Stimulated activated CD8-positive, alpha-beta memory T cell treated with anti-CD3 and anti-CD28 coated beads, Interleukin-12 subunit alpha, Interleukin-12 subunit beta, amount 100 ng/mL, for 4 hours (primary cell): ENCODE results near the gene CST7.
A peak's percentile ranks its signal among the peaks of the same experiment; 100 is the strongest.
"Not testable (repeated sequence)": the region's sequence is repeated elsewhere in the genome, so short reads cannot be mapped to it uniquely, and the experiment has no call there.

ENCODE experiments used
- DNase-seq: peaks from one replicate; pipeline ENCODE4 v3.0.0-alpha.2; 2020; ENCODE audit warnings: low read depth

The CST7 gene

DNA sequence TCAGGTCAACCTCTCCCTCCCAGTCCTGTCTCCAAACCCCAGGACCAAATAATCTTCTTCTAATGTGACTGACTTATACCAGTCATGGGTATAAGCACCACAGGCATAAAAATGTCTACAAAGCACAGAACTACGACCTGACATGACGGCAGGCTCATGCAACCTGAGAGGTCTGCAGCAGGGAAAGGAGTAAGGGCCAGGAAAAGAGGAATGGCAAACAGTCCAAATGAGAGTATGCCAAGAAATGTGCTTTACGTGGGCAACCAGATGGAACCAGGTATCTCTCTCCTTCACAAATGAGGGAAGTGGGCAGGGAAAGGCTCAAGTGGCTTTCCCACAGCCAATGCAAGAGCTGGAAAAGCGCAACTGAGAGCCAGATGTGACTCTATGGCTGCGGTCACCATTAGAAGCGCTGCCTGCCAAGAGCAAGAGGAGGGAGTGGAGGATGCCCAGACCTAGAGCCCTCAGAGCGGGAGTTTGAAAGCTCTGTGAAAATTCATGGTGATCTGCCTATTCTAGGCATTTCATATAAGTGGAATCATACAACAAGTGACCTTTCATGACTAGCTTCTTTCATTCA, 37.5 kb downstream of the CST7 start:
- DNase-seq, result no peak

DNA sequence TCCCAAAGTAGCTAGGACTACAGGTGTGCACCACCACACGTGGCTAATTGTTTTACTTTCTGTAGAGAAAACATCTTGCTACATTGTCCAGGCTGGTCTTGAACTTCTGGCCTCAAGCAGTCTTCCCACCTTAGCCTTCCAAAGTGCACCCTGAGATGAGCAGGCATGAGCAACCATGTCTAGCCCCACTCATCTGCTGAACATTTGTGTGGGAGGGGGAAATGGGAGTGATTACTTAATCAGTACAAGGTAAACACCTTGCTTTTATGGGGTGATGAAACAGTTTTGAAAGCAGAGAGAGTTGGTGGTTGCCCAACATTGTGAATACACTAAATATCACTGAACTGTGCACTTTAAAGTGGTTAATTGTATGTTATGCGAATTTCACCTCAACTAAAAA, 38.2 kb downstream of the CST7 start:
- DNase-seq, result no peak

DNA sequence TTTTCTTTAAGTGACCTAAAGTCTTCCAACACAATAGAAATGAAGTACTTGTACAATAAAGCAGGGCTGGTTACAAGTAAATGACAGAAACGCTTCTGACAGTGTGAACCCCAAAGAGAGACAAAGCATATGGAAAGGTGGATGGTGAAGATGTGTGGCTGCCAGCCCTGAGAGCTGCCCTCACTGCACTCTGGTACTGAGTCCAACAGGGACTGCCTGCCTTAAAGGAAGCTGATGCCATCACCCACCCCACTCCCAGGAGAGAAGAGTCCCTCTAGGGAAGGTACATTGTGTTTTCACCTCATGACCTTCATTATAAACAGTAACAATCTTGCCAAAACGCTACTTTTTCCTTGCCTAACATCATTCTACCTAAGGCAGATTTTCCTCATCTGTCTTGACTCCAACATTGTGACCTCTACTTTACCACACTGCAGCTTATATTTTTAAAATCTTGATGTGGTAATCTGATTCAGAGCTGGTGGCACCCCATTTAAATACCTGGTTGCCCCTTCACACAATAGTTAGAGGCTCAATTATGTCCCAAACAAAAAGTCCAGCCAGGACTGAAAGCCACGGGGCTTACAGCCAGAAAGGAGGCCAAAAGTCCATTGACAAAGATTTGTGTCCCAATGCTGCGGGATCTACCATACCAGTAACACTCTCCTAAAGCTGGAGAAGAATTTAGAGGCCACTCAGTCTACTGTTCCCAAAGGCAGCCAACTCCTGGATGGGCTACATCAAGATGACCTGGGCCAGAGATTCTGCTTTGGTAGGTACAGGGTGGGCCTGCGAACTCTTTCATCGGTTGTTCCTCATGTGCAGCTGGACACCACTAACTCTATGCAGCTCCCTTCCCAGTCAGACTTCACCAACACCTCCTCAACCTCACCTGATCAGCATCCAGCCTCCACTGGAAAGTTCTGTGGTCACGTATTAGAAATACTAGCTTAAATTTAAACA, 39.1 kb downstream of the CST7 start:
- DNase-seq, result no peak

DNA sequence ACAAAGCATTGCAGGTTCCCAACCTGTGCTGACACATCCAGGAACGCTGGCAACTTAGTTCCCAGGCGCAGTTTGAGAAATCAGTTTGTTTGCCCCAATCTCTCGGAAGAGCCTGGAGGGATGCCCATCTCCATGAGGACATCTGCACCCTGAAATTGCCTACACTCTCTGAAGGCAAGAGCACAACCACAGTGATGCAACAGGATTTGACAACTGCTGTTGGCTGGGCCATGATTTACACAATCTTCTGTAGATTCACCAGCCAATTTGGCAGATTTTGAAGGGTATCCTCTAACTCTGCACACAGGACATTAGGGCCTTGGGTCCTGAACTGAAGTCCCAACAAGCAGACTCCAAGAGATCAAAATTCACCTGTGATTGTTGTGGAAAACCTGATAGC, 40.1 kb downstream of the CST7 start:
- no peak for DNase-seq

DNA sequence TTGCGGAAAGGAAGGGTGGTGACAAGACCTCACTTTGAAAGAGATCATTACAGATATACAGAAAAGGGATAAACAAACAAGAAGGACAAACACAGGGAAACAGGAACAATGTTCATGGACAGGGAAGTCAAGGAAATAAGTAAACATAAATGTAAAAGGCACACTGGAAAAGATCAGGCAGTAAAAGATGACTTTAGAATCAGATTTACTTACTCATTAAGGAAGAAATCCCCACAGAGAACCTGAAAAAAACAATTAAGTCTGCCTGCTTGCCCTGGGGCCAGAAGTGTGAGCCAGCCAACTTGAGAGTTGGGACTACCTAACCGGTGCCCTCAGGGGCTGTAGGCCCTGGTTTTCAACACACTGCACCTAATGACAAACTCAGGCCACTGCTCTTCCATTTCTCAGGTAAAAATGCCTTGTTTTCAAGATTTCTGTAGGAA, 41.8 kb downstream of the CST7 start:
- DNase-seq, result no peak

DNA sequence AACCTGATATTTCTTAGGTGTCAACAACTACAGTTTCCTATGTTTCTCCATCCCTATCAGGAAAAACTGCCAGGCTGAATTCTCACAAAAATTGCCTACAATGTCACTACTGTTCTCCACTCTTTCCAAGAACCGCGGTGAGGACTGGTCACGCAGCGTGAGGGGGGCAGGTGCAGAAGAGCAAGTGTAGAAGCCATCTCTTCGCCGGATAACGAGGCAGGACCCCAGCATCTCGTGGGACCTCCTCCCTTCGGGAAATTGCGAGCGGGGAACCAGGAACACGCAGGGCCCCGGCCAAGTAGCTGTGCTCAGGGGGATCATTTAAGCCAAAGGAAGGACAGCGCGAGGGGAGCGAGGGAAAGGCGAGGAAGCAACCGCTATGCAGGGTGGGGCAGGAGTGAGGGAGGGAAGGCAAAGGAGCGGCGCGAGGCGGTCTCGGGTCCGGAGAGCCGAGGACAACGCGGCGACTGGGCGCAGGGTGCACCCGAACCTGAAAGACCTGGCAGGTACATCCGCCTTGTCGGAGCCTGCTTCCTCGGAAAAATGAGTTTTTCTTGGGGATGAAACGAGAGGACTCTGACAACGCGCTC, 42.9 kb downstream of the CST7 start:
- DNase-seq, result no peak

DNA sequence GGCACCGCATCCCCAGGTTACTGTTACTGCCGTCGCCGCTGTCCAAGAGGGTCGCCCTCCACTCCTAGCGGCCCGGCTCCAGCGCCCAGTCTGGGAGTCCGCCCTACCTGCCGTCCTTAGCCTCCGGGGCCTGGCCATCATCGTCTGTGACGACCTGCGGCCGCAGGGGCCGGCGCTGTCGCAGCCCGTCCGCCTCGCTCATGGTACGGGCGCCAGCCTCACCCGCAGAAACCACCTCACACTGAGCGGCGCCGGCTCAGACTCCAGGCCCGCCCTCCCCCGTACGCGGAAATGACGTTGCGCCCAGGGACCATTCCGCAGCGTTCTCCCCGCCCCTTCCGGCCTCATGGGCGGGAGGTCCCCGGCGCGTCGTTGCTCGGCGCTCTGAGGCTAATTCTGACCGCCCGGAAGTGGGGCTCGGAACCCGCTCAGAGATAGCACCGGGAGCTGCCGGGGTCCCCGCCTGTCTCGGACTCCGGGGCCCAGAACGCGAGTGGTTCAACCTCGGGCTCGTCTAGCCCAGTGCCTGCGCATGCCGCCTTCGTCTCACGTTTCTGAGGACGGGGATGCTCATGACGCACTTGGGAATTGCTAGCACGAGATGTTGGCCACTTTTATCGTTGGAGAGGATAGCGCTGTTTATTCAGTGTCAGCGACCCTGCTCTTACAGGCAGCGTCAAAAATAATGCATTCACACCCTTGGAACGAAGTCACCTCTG, 43.6 kb downstream of the CST7 start, which contains the start of gene APMAP:
Gene APMAP (minus strand): TSS at position 265 of the 719 bp plus-strand sequence. CDS start 63 bp downstream, at position 202.
- peak; percentile 95 for DNase-seq

DNA sequence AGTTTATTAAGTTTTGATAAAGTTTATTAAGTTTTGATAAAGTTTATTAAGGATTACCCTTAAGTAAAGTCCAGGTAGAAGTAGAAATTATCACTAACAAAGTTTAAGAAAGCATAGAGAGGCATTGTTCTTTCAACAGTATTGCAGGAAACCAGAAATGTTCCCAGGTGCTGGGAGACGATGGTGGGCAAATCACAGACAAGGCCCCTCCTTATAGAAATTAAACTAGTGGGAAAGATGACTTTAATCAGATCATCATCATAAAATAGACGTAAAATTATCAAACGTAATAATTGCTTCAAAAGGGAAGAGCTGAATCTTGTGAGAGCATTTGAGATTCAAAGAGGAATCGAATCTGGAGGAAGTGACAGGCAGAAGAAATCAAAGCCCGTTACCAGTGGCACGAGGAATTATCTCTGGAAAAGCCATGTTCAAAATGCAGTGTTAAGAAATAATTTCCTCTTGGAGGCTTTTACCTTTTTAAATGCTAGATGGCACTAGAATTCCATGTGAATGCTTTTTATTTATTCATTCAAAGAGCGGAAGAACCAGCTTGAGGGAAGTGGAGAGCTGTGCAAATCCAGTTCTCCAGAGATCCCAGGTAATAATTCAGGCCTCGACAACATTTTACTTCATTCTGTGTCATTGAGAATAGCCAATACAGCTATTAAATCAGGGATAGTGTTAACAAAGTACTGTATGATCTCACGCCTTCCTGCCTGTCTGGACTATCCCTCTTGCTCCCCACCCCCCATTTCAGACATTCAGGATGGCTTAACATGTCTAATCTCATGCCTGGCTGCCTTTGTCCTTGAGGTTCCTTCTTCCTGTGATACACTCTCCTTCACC, 44.5 kb downstream of the CST7 start:
- DNase-seq, result no peak

DNA sequence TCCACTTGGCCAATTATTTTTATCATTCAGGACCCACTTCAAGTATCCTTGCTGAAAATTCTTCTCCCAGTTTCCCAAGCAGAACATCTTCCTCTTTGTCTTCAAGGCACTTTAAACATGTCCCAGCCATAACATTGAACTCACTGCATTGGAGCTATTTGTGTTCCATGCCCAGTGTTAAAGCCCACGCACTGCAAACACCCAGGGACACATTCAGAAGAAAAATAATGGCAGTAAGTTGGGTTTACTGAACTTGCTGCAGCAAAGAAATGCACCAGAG, 45.1 kb downstream of the CST7 start:
- no peak for DNase-seq

DNA sequence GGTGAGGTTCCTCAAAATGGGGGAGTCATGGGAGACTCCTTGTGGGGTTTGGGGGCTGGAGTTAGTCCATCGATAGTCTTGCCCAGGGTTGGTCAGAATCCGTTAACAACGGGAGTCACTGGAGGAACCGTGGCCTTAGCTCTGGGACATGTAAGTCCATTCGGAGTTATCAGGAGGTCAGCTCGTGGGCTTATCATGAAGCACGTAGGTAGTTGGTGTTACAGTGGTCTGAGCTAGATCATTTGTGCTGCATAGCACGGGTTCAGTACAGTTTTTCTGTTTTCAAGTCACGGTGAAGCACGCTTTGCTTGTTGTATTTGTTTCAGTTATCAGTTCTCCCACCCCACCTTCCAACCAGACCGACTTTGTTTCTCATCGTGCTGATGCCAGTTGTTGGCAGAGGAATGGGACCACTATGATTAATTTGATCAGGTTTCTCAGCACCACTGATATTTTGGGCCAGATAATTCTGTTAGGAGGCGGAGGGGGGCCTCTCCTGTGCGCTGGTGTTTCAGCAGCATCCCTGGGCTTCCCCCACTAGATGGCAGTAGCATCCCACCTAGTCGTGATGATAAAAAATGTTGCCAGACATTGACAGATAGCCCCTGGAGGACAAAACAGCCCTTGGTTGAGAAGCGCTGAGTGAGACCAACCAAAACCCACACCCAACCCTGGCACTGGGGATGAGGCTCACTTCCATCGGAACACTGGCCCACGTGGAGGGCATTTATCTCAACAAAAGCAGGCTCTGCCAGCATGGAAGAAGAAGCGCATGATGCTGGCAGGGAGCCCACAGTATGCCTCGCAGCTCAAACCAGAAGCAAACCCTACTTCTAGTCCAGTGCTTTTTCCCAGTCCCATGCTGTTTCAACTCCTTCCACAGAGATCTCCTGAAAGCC, 45.6 kb downstream of the CST7 start:
- DNase-seq, result peak; percentile 62

DNA sequence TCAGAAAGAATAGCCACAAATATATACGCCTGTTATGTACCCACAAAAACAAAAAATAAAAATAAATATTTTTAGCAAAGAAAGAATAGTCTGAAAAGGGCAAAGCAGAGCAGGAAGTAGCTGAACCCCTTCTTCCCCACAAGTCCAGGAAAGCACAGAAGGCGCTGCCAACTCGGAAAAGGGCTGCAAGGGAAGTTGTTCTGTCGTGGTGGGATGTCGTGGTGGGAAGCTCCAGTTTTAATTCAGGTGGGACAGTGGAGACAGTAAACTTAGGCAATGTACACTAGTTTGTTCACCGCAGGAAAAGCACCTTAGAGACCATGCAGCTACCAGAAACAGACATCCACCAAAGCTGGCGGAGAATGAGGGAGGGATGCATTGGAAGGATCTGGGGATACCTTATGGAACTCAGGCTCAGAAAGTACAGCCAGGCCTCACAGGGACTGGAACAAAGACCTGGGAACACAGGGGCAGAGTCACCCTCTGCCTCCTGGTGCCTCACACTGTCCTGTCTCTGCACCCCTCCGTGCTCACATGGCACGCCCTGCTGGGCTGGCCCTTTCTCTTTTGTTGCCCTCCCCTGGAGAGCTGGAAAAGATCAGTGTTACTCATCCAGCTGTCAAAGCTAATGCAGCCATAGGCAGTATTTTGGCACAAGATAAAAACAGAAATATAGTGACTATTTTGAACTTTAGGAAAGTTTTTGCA, 46.8 kb downstream of the CST7 start:
- no peak for DNase-seq

DNA sequence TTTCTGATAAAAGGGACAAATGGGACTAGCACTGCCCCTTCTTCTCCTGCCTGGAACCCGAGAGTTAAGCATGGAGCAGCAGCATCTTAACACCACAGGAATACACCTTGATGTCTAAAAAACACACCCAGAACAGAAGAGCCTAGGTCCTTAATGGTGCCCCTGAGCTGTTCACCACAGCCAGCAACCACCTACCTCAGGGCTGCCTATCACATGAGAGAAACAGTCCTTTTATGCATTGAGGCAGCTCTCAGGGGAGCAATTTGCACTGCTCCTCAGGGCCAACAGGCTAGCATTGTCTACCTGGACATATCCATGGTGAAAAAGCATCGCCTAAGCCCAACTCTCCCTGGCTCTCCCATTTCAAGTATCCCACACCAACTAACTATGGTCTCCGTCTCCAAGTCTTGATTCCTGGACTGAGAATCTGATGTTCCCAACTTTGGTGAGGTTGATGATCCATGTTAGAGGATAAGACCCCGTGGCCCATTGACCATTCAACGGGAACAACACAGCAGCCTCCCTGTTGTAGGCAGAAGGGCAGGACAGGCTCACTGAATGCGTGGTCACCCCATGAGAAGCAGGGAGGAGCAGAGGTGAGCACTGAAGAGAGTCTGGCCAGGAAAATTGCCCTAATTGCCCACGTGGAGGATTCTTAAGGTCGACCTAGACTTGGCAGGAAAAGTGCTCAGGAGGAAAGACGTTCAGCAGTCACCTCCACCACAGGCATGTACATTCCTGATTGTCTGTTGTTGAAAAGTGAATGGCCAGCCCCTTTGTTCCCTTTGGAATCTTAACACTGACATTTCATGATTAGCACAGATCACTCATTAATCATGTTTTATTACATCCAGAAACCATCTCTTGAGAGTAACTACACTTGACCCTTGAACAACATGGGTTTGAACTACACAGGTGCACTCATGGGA, 47.6 kb downstream of the CST7 start:
- no peak for DNase-seq

DNA sequence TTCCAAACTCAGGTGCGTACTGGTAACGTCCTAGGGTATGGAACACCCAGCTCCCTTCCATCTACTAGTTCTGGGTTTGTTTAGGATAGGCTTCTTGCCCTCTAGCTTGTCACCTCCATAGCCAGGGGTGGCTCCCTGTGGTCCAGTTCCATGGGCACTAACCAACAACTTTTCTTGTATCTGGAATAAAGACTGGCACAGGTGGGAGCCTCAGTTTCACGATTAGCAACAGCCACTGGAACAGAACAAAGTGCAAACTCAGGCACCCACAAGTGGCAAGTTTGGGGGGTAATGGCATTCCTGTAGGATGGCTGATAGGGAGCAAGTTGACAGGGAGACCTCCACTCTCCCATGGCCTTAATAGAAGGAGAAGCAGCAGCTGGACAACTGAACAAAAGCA, 49.1 kb downstream of the CST7 start:
- DNase-seq, result no peak

DNA sequence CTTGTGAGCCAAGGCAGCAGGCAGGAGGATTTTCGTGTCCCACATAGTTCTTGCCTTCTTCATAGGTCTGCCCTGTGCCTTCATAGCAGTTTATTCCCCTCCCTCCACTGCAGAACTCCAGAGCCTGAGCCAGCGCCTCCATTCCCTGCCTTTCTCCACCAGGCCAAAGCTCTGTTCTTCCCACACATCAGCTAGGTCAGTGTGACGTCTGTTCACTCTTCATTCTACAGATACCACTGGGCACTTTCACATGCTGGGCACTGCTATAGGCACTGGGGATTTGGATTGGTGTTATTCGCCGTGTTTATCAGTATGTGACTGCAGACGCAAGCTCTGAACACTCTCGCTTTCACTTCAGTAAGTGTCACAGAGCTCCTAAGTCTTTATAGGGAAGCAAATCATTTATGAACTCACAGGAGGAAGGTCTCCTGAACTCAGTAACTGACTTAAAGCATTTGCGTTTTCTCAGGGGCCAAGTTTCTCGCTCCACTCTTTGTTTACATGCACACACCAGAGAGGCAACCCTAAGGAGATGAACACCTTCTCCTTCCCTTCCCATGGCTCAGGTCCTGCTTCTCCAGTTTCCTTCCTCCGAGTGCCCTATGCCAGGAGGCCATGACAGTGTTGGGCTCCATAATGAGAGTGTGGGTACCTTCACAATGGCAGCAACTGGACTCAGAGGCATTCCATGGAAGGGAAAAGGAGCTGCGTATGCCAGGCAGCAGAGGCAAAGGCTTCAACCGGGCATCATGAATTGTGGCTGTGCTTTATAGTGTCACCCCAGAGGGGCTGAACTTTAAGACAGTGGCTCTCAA, 49.8 kb downstream of the CST7 start:
- DNase-seq, result no peak

DNA sequence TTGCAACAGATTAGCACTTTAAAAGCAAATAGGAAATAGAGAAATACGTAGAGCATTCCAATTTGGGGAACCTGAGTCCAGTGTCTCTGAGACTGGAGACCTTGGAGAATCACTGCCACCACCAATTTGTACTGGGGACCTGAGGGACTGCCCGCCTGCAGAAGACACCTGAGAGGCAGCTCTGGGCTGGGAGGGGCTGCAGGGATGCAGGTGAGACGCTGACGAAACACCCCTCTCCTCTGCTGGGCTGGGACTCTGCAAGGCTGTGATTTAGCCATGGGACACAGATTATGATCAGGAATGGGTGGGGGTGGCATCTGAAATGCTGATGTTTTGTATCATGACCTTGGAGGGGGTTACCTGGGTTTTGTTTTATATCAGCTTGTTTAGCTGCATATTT, 50.5 kb downstream of the CST7 start:
- no peak for DNase-seq

DNA sequence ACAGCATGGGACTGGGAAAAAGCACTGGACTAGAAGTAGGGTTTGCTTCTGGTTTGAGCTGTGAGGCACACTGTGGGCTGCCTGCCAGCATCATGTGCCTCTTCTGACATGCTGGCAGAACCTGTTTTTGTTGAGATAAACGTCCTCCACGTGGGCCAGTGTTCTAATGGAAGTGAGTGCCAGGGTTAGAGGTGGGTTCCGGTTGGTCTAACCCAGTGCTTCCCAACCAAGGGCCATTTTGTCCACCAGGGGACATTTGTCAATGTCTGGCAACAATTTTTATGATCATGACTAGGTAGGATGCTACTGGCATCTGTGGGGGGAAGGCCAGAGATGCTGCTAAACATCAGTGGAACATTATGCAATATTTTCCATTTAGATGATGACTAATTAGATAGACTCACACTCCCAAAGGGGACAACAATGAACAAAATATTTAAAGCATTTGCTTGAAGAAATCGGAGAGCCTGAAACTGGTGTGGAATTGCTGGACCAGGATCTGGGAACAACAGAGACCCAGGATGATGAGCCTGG, 51.3 kb downstream of the CST7 start:
- DNase-seq, result no peak

DNA sequence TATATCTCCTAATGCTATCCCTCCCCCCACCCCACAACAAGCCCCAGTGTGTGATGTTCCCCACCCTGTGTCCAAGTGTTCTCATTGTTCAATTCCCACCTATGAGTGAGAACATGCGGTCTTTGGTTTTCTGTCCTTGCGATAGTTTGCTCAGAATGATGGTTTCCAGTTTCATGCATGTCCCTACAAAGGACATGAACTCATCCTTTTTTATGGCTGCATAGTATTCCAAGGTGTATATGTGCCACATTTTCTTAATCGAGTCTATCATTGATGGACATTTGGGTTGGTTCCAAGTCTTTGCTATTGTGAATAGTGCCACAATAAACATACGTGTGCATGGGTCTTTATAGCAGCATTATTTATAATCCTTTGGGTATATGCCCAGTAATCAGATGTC, 52.3 kb downstream of the CST7 start:
- not testable (repeated sequence) for DNase-seq

DNA sequence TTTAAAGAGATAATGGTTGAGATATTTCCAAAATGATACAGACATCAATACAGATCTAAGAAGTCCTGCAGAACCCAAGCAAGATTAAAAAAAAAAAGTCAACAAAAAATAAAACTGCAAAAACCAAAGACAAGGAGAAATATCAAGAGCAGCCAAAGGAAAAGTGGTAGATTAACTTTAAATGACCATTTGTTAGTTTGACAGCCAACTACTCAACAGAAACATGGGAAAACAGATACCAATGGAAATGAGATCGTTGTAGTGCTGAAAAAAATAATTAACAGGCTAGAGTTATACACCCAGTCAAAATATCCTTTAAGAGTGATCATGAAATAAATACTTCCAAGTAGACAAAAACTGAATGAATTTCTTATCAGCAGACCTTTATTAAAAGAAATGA, 53.9 kb downstream of the CST7 start:
- no peak for DNase-seq
